ENCODE measurements around the gene TRIO.

- no peak for TF ChIP-seq PKNOX1 (IDR thresholded peaks at IDR 0.05)
- TF ChIP-seq ZNF384 (IDR thresholded peaks at IDR 0.05) = no peak
- no peak for TF ChIP-seq FOXA1 (IDR thresholded peaks at IDR 0.05)
- TF ChIP-seq SUZ12 (IDR thresholded peaks at IDR 0.05) = no peak
- no peak for TF ChIP-seq SP1 (IDR thresholded peaks at IDR 0.05)
- TF ChIP-seq BHLHE40 (IDR thresholded peaks at IDR 0.05; ENCODE audit: borderline replicate concordance) = no peak
- TF ChIP-seq NFRKB (IDR thresholded peaks at IDR 0.05) = no peak
- TF ChIP-seq HDGF (IDR thresholded peaks at IDR 0.05; ENCODE audit: borderline replicate concordance) = no peak
- no peak for TF ChIP-seq FOXK2 (IDR thresholded peaks at IDR 0.05)
- no peak for TF ChIP-seq L3MBTL2 (conservative IDR thresholded peaks at IDR 0.05)
- TF ChIP-seq TARDBP (IDR thresholded peaks at IDR 0.05) = no peak
These were observed 359.1 kb downstream of the TRIO start for GRCh38 chr5:14502294-14502690.
